D341Med (cell line): Measurements from ENCODE around the gene APOBEC3A.
A peak's percentile ranks its signal among the peaks of the same experiment; 100 is the strongest.

Experiments used
- DNase-seq: peaks from one replicate; pipeline ENCODE4 v3.0.0; 2012; ENCODE audit warnings: low spot score

Gene APOBEC3A

DNA sequence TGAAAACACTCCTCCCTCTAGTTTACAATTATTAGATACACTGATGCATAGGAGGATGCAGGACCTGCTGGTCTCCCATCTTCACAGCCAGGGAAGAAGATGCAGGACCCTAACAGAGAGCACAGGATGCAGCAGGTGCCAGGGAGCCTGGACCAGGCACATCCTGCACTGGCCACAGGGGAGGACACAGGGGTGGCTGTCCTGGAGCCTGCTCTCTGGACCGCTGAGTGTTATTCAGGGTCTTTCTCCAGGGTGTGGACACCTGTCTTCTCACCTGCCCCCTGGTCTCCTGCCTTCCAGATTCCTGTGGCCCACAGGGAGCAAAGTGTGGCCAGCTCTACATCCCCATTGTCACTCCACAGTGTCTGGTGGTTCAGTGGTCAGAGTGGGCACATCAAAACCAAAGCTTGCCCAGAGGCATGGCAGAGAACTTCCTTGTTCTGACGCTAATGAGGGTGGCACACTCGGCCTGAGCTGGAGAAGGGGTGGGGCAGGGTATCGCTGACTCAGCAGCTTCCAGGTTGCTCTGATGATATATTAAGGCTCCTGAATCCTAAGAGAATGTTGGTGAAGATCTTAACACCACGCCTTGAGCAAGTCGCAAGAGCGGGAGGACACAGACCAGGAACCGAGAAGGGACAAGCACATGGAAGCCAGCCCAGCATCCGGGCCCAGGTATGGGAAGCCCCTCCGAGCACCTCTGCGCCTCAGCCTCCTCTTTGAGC, at the start of gene APOBEC3A:
Gene APOBEC3A, plus strand, starts transcription at position 564 of the 725 bp plus-strand sequence. Its CDS starts 83 bp downstream, at position 647.
- no peak for DNase-seq

GRCh38 chr22:38907767-38908166, 49.6 kb upstream of the APOBEC3A start:
- no peak for DNase-seq

- no peak for DNase-seq
These were observed 46.0 kb upstream of the APOBEC3A start for GRCh38 chr22:38911434-38911833.

- DNase-seq, result no peak
These were observed 37.7 kb upstream of the APOBEC3A start for GRCh38 chr22:38919631-38920190.

DNA sequence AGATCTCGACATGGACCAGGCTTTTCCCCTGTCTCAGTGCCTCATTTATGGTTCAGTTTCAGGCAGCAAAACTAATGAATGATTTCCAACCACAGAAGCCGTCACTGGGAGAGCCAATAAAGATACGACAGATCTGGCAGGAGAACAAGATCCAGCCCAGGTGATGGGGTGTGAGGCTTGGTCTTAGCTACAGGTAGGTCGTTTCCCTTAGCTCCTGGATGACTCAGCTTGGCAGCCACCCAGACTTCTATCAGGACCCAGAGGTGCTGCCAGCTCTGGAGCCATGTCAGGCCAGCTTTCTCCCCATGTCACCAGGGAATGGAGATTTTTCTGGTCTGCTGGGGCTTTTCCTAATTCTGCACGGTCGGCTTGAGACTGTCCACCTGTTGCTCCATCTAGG, 36.3 kb upstream of the APOBEC3A start:
- DNase-seq, result no peak

- DNase-seq, result no peak
These were observed 35.6 kb upstream of the APOBEC3A start for GRCh38 chr22:38921806-38922205.

DNA sequence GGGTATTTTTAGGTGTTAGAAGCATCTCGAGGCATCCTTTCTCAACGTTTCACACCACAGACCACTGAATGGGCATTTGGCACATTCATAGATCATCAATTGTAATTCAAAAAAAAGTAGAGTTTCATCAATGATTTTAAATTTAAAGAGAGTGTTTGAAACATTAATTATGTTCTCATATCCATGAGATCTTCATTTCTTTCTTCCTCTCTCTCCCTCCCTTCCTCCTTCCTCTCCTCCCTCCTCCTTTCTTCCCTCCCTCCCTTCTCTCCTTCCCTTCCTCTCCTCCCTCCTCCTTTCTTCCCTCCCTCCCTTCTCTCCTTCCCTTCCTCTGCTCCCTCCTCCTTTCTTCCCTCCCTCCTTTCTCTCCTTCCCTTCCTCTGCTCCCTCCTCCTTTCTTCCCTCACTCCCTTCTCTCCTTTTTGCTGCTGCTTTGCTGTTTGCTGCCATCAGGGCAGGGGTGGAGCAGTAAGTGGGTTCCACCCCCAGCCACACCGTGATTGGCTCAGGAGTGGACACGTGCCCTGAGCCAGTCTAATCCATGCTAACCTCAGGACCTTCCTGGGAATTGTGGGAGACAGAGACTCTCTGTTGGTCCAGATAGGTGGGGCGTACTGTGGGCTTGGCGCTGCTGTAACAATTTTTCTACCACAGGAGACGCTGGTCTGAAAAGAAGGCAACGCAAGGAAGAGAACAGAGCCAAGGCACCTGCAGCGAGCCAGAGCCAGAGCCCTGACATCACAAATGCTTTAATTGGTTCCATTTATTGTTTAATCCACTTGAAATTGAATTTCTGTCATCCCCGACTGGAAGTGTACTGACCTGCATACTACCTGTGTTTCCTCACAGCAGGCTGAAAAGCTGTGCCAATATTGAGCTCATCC, 33.7 kb upstream of the APOBEC3A start:
- DNase-seq, result peak; percentile 90

GRCh38 chr22:38924347-38924952, 33.0 kb upstream of the APOBEC3A start:
- DNase-seq, result peak; percentile 53

DNA sequence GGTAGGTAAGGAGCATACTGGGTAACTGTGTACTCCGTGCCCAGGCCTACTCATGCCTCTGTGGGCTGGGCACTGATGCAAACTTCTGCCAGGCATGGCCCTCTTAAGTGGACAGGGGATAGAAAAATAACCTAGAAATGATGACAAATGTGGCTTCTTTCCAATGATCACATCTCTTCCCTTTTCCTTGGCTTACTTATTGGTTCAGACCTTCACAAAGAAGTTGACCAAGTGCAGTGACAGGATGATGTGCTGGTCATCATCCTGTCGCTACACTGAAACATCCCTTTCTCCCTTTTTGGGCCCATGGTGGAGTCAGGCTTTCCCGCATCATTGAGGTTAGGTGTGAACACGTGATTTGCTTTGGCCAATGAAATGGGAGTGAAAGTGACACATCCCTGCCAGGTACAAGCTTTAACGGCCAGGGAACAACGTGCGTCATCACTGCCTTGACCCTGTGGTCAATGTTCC, 31.8 kb upstream of the APOBEC3A start:
- no peak for DNase-seq

DNA sequence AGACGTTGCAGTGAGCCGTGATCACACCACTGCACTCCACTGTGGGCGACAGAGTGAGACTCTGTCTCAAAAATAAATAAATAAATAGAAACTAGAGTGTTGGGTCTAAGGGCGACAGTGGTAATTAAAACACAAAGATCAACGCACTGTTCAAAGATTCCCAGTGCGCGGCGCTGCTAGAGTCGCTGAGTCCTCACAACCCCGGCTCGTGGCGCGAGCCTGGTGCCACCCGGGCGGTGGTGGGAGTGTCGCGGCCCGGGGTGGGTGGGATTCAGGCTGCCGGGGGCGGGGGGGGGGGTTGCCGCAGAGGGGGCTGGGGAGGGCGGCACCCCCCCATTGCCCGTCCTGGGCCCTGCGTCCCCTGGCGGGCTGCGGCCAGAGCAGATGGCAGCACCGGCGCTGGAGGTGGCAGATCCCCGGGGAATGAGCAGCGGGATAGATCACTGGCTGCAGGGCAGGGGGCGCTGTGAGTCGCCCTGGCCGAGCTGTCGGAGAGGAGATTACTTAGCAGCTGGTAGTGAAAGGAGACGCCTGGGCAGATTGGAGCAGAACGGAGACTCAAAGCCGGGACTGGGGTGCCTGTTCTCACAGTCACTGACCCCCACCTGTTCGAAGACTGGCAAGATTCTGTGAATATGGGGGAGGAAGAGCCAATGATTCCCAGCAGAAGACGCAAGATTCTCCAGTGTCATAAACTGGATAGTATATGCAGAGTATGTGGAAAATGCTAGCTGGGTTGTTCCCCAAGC, 30.2 kb upstream of the APOBEC3A start:
- peak; percentile 92 for DNase-seq

DNA sequence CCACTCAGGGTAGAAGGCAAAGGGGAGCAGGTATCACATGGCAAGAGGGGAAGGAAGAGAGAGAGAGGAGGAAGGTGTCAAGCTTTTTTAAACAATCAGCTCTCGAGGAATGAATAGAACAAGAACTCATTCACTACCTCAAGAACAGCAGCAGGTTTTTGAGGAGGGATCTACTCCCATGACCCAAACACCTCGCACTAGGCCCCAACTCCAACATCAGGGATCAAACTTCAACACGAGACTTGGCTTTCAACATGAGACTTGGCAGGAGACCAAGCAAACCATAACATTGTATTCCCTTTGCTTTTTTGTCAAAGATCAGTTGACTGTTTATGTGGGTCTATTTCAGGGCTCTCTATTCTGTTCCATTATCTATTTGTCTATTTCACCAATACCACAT, 26.9 kb upstream of the APOBEC3A start:
- no peak for DNase-seq

DNA sequence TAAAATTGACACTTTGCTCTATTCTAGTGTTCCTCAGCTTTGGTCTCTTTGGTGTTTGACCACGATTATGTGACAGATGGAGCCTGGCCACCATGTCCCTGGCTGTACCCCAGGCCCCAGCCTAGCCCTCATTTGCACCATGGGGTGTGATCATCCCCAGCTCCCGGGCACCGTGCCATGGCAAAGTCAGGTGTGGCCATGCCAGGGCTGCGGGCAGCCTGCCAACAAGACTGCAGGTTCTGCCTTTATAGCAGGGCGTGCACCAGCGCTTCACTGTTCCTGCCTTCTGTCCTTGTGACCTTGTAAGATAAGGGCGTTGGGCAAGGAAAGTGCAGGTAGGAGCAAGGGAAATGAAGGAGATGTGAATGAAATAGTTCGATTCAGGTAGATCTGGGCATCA, 22.4 kb upstream of the APOBEC3A start:
- no peak for DNase-seq

DNA sequence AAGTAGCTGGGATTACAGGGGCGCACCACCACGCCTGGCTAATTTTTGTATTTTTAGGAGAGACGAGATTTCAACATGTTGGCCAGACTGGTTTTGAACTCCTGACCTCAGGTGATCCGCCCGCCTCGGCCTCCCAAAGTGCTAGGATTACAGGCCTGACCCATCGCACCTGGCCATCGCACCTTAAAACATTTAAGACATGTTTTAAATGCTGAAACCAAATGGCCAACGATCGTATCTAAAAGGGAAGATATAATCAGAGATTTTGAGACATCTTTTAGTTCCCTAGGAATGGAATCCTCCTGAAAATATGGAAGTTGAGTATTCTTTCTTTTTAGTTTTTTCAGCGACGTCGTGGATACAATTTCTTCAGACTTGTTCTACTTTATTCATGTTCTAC, 21.8 kb upstream of the APOBEC3A start:
- DNase-seq, result no peak

DNA sequence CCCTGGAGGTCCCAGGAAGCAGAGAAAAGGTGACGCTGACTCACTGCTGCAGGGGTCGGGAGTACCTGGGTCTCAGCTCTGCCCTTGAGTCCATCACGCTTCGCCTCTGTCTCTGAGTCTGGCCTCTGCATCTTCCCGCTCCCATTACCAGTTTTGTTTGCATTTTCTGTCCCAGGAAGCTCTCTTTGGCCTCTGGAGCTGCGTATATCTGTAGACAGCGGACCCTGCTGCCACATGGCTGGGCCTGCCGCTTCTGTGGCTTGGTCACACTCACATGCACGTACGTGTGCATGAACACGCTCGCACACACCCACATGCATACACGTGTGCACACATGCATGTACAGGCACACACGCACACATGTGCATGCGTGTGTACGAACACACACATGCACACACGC, 20.8 kb upstream of the APOBEC3A start:
- DNase-seq, result no peak

DNA sequence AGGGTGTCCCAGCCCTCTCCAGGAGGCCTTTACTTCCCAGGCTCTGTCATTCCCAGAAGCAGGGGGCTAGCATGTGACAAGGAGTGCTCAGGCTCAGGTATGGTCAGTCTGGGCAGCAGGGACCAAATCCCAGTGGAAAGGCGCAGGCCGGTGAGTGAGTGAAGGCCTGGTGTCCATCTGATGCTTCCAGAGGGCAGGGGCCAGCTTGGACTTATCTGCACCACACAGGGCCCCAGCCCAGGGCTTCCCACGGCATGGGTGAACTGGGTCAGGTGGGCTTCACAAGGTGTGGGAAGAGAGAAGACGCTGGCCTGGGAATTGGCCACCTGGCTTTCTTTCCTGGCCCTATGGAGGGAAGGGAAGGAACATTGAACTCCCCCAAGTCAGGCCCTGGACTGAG, 20.4 kb upstream of the APOBEC3A start:
- no peak for DNase-seq

GRCh38 chr22:38937541-38937940, 19.9 kb upstream of the APOBEC3A start:
- DNase-seq, result no peak

GRCh38 chr22:38938221-38938620, 19.2 kb upstream of the APOBEC3A start:
- DNase-seq, result no peak

GRCh38 chr22:38938925-38939324, 18.5 kb upstream of the APOBEC3A start:
- DNase-seq, result no peak

GRCh38 chr22:38940811-38941384, 16.5 kb upstream of the APOBEC3A start:
- DNase-seq, result no peak

DNA sequence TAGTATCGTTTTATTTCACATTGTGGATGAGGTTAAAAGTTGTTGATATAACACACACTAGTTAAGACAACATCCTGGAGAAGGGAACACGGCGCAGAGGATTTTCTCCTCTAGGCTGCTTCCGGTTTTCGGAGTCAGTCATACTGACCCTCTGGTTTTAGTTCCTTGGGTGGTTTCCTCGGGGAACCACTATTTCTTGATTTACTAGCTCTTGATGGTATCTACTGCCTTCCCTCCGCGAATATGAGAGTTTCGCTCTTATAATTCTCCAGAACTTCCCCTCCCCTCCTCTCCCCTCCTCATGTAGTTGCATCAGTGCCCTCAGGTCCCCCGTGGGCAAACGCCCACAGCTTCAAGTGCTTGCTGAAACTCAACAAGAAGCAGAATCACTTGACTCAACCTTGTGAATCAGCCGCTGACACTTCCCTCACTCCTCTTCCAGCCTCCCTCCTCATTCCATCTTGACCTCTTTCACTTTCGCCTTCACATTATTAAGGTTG, 15.9 kb upstream of the APOBEC3A start:
- peak; percentile 4 for DNase-seq

GRCh38 chr22:38942702-38943101, 14.7 kb upstream of the APOBEC3A start:
- peak; percentile 10 for DNase-seq
